Ovary (tissue), 3 donors: Measurements from ENCODE around the gene DMRTC2.

ENCODE experiments used
- CTCF ChIP-seq, 3 donors: fragments of 450-650 bp in 2 of 3; fragments of 200-600 bp in 1 of 3; IDR thresholded peaks; one replicate each; pipeline versions ENCODE4 v1.5.1 to v1.8.0; 2016 to 2022; ENCODE audit warnings: antibody characterized with exemption in 3 of 3, mild to moderate bottlenecking in 1 of 3
- EP300 ChIP-seq: sonication (generic); formaldehyde crosslinking; IDR thresholded peaks from one replicate; pipeline ENCODE4 v1.6.1; 2017; ENCODE audit warnings: antibody characterized with exemption
- POLR2A ChIP-seq: fragments of 450-650 bp; IDR thresholded peaks from one replicate; pipeline ENCODE4 v1.6.1; 2017; ENCODE audit warnings: antibody characterized with exemption, mild to moderate bottlenecking, moderate library complexity
- donor health status: DM: no; HTN: no; CAD: no.

- no peak for TF ChIP-seq CTCF (IDR thresholded peaks at IDR 0.05)
- TF ChIP-seq POLR2A = no peak
- no peak for TF ChIP-seq EP300
Observed at GRCh38 chr19:41892173-41892902, 47.5 kb downstream of the DMRTC2 start.
